ENCODE measurements around the gene ZNF608.

GRCh38 chr5:124755041-124755440, 8.6 kb upstream of the ZNF608 start:
- TF ChIP-seq GATA2 (IDR thresholded peaks at IDR 0.05; ENCODE audit: low read depth, low read length) (no peak), GATA3 (IDR thresholded peaks at IDR 0.05; ENCODE audit: low read depth, low read length) (no peak)
